Neural cell (in vitro differentiated cells): ENCODE measurements around the gene IRF7. TPM values are rescaled to one million over a fixed set of nuclear protein-coding genes. Genes with fewer than 3 reads are reported as not detected.

ENCODE experiments used
- H2AFZ ChIP-seq: fragments of 200-600, 300-800 bp; sonication (generic), shearing (Covaris generic); 2 replicates; pipeline ENCODE4 v1.6.0; 2014; ENCODE audit warnings: low read depth, mild to moderate bottlenecking, antibody characterized with exemption, low read length, moderate library complexity
- H3F3A ChIP-seq: fragments of 200-600 bp; shearing (Covaris generic); 2 replicates; pipeline ENCODE4 v1.6.1; 2016; ENCODE audit warnings: mild to moderate bottlenecking, moderate library complexity, mixed read lengths, antibody characterized with exemption, low read length; ENCODE audit not compliant: insufficient read depth, poor library complexity, severe bottlenecking
- H3K27ac ChIP-seq: fragments of 200-600, 300-800 bp; sonication (generic), shearing (Covaris generic); 2 replicates; pipeline ENCODE4 v1.5.1; 2014; ENCODE audit warnings: mild to moderate bottlenecking, low read length, moderate library complexity
- H3K27me3 ChIP-seq: fragments of 300-800, 200-600 bp; sonication (generic), shearing (Covaris generic); 2 replicates; pipeline ENCODE4 v1.6.0; 2014; ENCODE audit warnings: mild to moderate bottlenecking, low read depth, low read length, moderate library complexity; ENCODE audit not compliant: insufficient read depth
- H3K36me3 ChIP-seq: fragments of 300-800, 200-600 bp; sonication (generic), shearing (Covaris generic); 2 replicates; pipeline ENCODE4 v1.5.1; 2014; ENCODE audit warnings: mild to moderate bottlenecking, antibody characterized with exemption, low read length, moderate library complexity; ENCODE audit not compliant: insufficient read depth
- H3K4me2 ChIP-seq: fragments of 300-800, 200-600 bp; sonication (generic), shearing (Covaris generic); 2 replicates; pipeline ENCODE4 v1.6.0; 2014; ENCODE audit warnings: mild to moderate bottlenecking, low read length
- H3K4me3 ChIP-seq: fragments of 300-800, 200-600 bp; sonication (generic), shearing (Covaris generic); 2 replicates; pipeline ENCODE4 v1.5.1; 2014; ENCODE audit warnings: mild to moderate bottlenecking, low read length, moderate library complexity
- H3K79me2 ChIP-seq: fragments of 200-600 bp; shearing (Covaris generic); replicated peaks from 2 replicates; pipeline ENCODE4 v1.6.0; 2014; ENCODE audit warnings: mild to moderate bottlenecking, low read length, moderate library complexity; ENCODE audit not compliant: insufficient read depth
- H3K9ac ChIP-seq: fragments of 300-800, 200-600 bp; sonication (generic), shearing (Covaris generic); 2 replicates; pipeline ENCODE4 v1.6.1; 2016; ENCODE audit warnings: mild to moderate bottlenecking, low read length, mixed read lengths
- H3K9me2 ChIP-seq: fragments of 200-600 bp; shearing (Covaris generic); 2 replicates; pipeline ENCODE4 v1.6.1; 2016; ENCODE audit warnings: mild to moderate bottlenecking, low read length, mixed read lengths; ENCODE audit not compliant: insufficient read depth
- H3K9me3 ChIP-seq: fragments of 200-600, 300-800 bp; sonication (generic), shearing (Covaris generic); 2 replicates; pipeline ENCODE4 v1.6.1; 2016; ENCODE audit warnings: mild to moderate bottlenecking, mixed run types, low read length, moderate library complexity, mixed read lengths
- H4K20me1 ChIP-seq: fragments of 200-600 bp; shearing (Covaris generic); 2 replicates; pipeline ENCODE4 v1.6.1; 2016; ENCODE audit warnings: mild to moderate bottlenecking, mixed run types; ENCODE audit not compliant: insufficient read depth
- CTCF ChIP-seq: fragments of 450-650 bp; IDR thresholded peaks from 2 replicates; pipeline ENCODE4 v1.5.1; 2014; ENCODE audit warnings: antibody characterized with exemption, mild to moderate bottlenecking, moderate library complexity; ENCODE audit not compliant: poor library complexity, severe bottlenecking
- EP300 ChIP-seq: fragments of 450-650 bp; conservative IDR thresholded peaks from 2 replicates; pipeline ENCODE4 v1.6.1; 2014; ENCODE audit warnings: antibody characterized with exemption, mild to moderate bottlenecking, moderate library complexity; ENCODE audit not compliant: poor library complexity, severe bottlenecking
- EZH2 ChIP-seq: fragments of 200-600, 300-800 bp; shearing (Covaris generic), sonication (generic); IDR thresholded peaks from 2 replicates; pipeline ENCODE4 v1.6.1; 2014; ENCODE audit warnings: antibody characterized with exemption, low read length, borderline replicate concordance, mild to moderate bottlenecking; ENCODE audit not compliant: insufficient read depth, poor library complexity, severe bottlenecking
- MXI1 ChIP-seq: fragments of 450-650 bp; conservative IDR thresholded peaks from 2 replicates; pipeline ENCODE4 v1.6.1; 2014; ENCODE audit warnings: antibody characterized with exemption, mild to moderate bottlenecking; ENCODE audit not compliant: poor library complexity, severe bottlenecking
- POLR2AphosphoS5 ChIP-seq: IDR thresholded peaks from 2 replicates; pipeline ENCODE4 v1.6.1; 2012
- RAD21 ChIP-seq: fragments of 450-650 bp; conservative IDR thresholded peaks from 2 replicates; pipeline ENCODE4 v1.6.1; 2014; ENCODE audit warnings: antibody characterized with exemption, mild to moderate bottlenecking, moderate library complexity
- REST ChIP-seq: IDR thresholded peaks from 2 replicates; pipeline ENCODE4 v1.6.1; 2012; ENCODE audit warnings: borderline replicate concordance
- SMC3 ChIP-seq: fragments of 450-650 bp; conservative IDR thresholded peaks from 2 replicates; pipeline ENCODE4 v1.6.1; 2014; ENCODE audit warnings: antibody characterized with exemption, mild to moderate bottlenecking, moderate library complexity; ENCODE audit not compliant: poor library complexity
- TAF1 ChIP-seq: IDR thresholded peaks from 2 replicates; pipeline ENCODE4 v1.6.1; 2012; ENCODE audit warnings: low read depth
- polyA plus RNA-seq: library from polyadenylated mRNA; depleted of rRNA; stranded (reverse); fragments of >200 nt; gene quantifications from 2 replicates; pipeline ENCODE4 v1.2.3, GENCODE V29; 2014

IRF7 gene
- polyA plus RNA-seq, 1 donor from 2014 or later, result 1.1 TPM

- no peaks in the 10 kb centered on the region for H3K79me2 ChIP-seq
- no peaks in the 10 kb centered on the region for H4K20me1 ChIP-seq
- H3F3A ChIP-seq, result no peaks in the 10 kb centered on the region
- H3K4me3 ChIP-seq, result peak overlapping the region; percentile 17
- H3K27ac ChIP-seq, result peak overlapping the region; percentile 25
- H3K9me2 ChIP-seq, result no peaks in the 10 kb centered on the region
- no peak overlapping the region for H2AFZ ChIP-seq
- H3K9me3 ChIP-seq, result no peaks in the 10 kb centered on the region
- no peak overlapping the region for H3K9ac ChIP-seq
- TF ChIP-seq EP300, result no peak
- TF ChIP-seq TAF1, result no peak
- no peak for TF ChIP-seq MXI1
- TF ChIP-seq RAD21, result no peak
- TF ChIP-seq CTCF, result no peak
- TF ChIP-seq EZH2, result no peak
- no peak for TF ChIP-seq SMC3
- no peak for TF ChIP-seq POLR2AphosphoS5
- no peak for TF ChIP-seq REST
- H3K4me2 ChIP-seq, result no peak overlapping the region
- no peaks in the 10 kb centered on the region for H3K27me3 ChIP-seq
- no peaks in the 10 kb centered on the region for H3K36me3 ChIP-seq
Measured at GRCh38 chr11:628056-628455, 12.3 kb upstream of the IRF7 start.

GRCh38 chr11:627308-627576, 11.5 kb upstream of the IRF7 start:
- H3K27me3 ChIP-seq, result no peaks in the 10 kb centered on the region
- no peaks in the 10 kb centered on the region for H3K36me3 ChIP-seq
- H3K79me2 ChIP-seq, result no peaks in the 10 kb centered on the region
- no peaks in the 10 kb centered on the region for H3F3A ChIP-seq
- H2AFZ ChIP-seq, result no peak overlapping the region
- TF ChIP-seq EP300 (no peak), MXI1 (no peak), CTCF (no peak), POLR2AphosphoS5 (no peak), SMC3 (no peak), REST (no peak), RAD21 (no peak), TAF1 (no peak), EZH2 (no peak)
- no peaks in the 10 kb centered on the region for H3K9me2 ChIP-seq
- H3K9ac ChIP-seq, result no peak overlapping the region
- no peak overlapping the region for H3K4me3 ChIP-seq
- H4K20me1 ChIP-seq, result no peaks in the 10 kb centered on the region
- no peaks in the 10 kb centered on the region for H3K9me3 ChIP-seq
- no peak overlapping the region for H3K4me2 ChIP-seq
- H3K27ac ChIP-seq, result no peak overlapping the region
